Activated T-cell treated with anti-CD3 and anti-CD28 coated beads, Interleukin-2, amount 50 U/mL, for 72 hours (primary cell): ENCODE measurements around the gene MUC5AC. TPM values are rescaled to one million over a fixed set of nuclear protein-coding genes. Genes with fewer than 3 reads are reported as not detected.
"Not testable (repeated sequence)": the region's sequence is repeated elsewhere in the genome, so short reads cannot be mapped to it uniquely, and the experiment has no call there.

ENCODE experiments used
- ATAC-seq, 2 donors: fragments of 150-1000 bp; cut with Tn5 transposase; replicated peaks in 1 of 2; 2 replicates each; pipeline ENCODE4 v1.10.0; 2021; ENCODE audit warnings: moderate library complexity in 2 of 2, mild to moderate bottlenecking in 1 of 2
- DNase-seq, 2 donors: peaks; one replicate each; pipeline ENCODE4 v3.0.0; 2021 to 2022; ENCODE audit warnings: mixed read lengths in 1 of 2
- H3K27ac Mint-ChIP-seq: one replicate; pipeline ENCODE4 v1.8.0; 2022; ENCODE audit warnings: mild to moderate bottlenecking, moderate library complexity, mixed read lengths
- H3K27me3 Mint-ChIP-seq: one replicate; pipeline ENCODE4 v1.8.0; 2022; ENCODE audit warnings: low read depth, mixed read lengths
- H3K36me3 Mint-ChIP-seq, 2 donors: one replicate each; pipeline ENCODE4 v1.8.0; 2022; ENCODE audit warnings: mixed read lengths in 2 of 2, mild to moderate bottlenecking in 1 of 2; ENCODE audit not compliant: insufficient read depth in 2 of 2
- H3K4me1 Mint-ChIP-seq: one replicate; pipeline ENCODE4 v1.8.0; 2022; ENCODE audit warnings: low read depth, mixed read lengths
- H3K4me3 Mint-ChIP-seq, 2 donors: one replicate each; pipeline ENCODE4 v1.8.0; 2022; ENCODE audit warnings: mild to moderate bottlenecking in 2 of 2, mixed read lengths in 2 of 2, moderate library complexity in 2 of 2
- H3K9me3 Mint-ChIP-seq, 2 donors: one replicate each; pipeline ENCODE4 v1.8.0; 2022; ENCODE audit warnings: mixed read lengths in 2 of 2
- total RNA-seq, 2 donors: library from RNA; stranded (reverse); gene quantifications; one replicate each; pipeline ENCODE4 v1.2.3, GENCODE V29; 2022

Gene MUC5AC
- total RNA-seq, 2 donors from 2014 or later = not detected

GRCh38 chr11:1203505-1204271 lies 45.9 kb downstream of the MUC5AC start:
- Mint-ChIP-seq H3K4me1 (no peaks in the 10 kb centered on the region), H3K9me3 (no peaks in the 10 kb centered on the region), H3K27me3 (no peaks in the 10 kb centered on the region), H3K4me3 (no peak overlapping the region), H3K36me3 (no peaks in the 10 kb centered on the region), H3K27ac (no peak overlapping the region)
- no peak for ATAC-seq
- peak in 1 of 2 donors; percentile 0 for DNase-seq

- Mint-ChIP-seq H3K4me1 (no peaks in the 10 kb centered on the region), H3K4me3 (no peak overlapping the region), H3K27ac (no peak overlapping the region), H3K36me3 (no peaks in the 10 kb centered on the region), H3K27me3 (no peaks in the 10 kb centered on the region), H3K9me3 (no peaks in the 10 kb centered on the region)
- DNase-seq = no peak
- ATAC-seq = no peak
These were observed 46.8 kb downstream of the MUC5AC start for GRCh38 chr11:1204381-1205101.

- H3K27me3 Mint-ChIP-seq = no peaks in the 10 kb centered on the region
- H3K4me1 Mint-ChIP-seq = no peaks in the 10 kb centered on the region
- H3K27ac Mint-ChIP-seq = no peak overlapping the region
- peaks cover 0 to 2% of the 10 kb centered on the region in 2 donors for H3K9me3 Mint-ChIP-seq
- no peak for ATAC-seq
- no peak for DNase-seq
- no peak overlapping the region for H3K4me3 Mint-ChIP-seq
- no peaks in the 10 kb centered on the region for H3K36me3 Mint-ChIP-seq
These were observed 47.6 kb downstream of the MUC5AC start for GRCh38 chr11:1205121-1205986.

- no peaks in the 10 kb centered on the region for H3K36me3 Mint-ChIP-seq
- no peak overlapping the region for H3K4me3 Mint-ChIP-seq
- no peaks in the 10 kb centered on the region for H3K4me1 Mint-ChIP-seq
- H3K27me3 Mint-ChIP-seq = no peaks in the 10 kb centered on the region
- H3K9me3 Mint-ChIP-seq = peaks cover 0 to 3% of the 10 kb centered on the region in 2 donors
- DNase-seq = no peak
- no peak for ATAC-seq
- no peak overlapping the region for H3K27ac Mint-ChIP-seq
These were observed 48.2 kb downstream of the MUC5AC start for GRCh38 chr11:1205987-1206331.

GRCh38 chr11:1206391-1207271 lies 48.9 kb downstream of the MUC5AC start:
- Mint-ChIP-seq H3K36me3 (peaks cover 3 to 4% of the 10 kb centered on the region in 2 donors), H3K9me3 (peaks cover 5 to 9% of the 10 kb centered on the region in 2 donors), H3K27ac (no peak overlapping the region), H3K4me1 (no peaks in the 10 kb centered on the region), H3K4me3 (no peak overlapping the region), H3K27me3 (peaks cover 5% of the 10 kb centered on the region)
- ATAC-seq (no peak), DNase-seq (peak in 1 of 2 donors; percentile 0)

GRCh38 chr11:1207401-1208143 lies 49.8 kb downstream of the MUC5AC start:
- DNase-seq = no peak
- H3K4me3 Mint-ChIP-seq = no peak overlapping the region
- H3K27me3 Mint-ChIP-seq = peaks cover 6% of the 10 kb centered on the region
- no peaks in the 10 kb centered on the region for H3K4me1 Mint-ChIP-seq
- ATAC-seq = no peak
- H3K27ac Mint-ChIP-seq = no peak overlapping the region
- H3K9me3 Mint-ChIP-seq = peaks cover 9 to 10% of the 10 kb centered on the region in 2 donors
- peaks cover 5 to 7% of the 10 kb centered on the region in 2 donors for H3K36me3 Mint-ChIP-seq

GRCh38 chr11:1208144-1208393 lies 50.3 kb downstream of the MUC5AC start:
- no peak for ATAC-seq
- no peak overlapping the region for H3K4me3 Mint-ChIP-seq
- H3K27ac Mint-ChIP-seq = no peak overlapping the region
- H3K9me3 Mint-ChIP-seq = peaks cover 10 to 11% of the 10 kb centered on the region in 2 donors
- no peaks in the 10 kb centered on the region for H3K4me1 Mint-ChIP-seq
- peaks cover 6% of the 10 kb centered on the region for H3K27me3 Mint-ChIP-seq
- DNase-seq = peak in 1 of 2 donors; percentile 0
- peaks cover 7% of the 10 kb centered on the region in 2 donors for H3K36me3 Mint-ChIP-seq

GRCh38 chr11:1208394-1209261 lies 50.9 kb downstream of the MUC5AC start:
- Mint-ChIP-seq H3K27me3 (peaks cover 6% of the 10 kb centered on the region), H3K27ac (no peak overlapping the region), H3K4me1 (no peaks in the 10 kb centered on the region), H3K4me3 (no peak overlapping the region), H3K9me3 (peaks cover 11 to 12% of the 10 kb centered on the region in 2 donors), H3K36me3 (peaks cover 7 to 8% of the 10 kb centered on the region in 2 donors)
- DNase-seq = no peak
- ATAC-seq = no peak

- H3K36me3 Mint-ChIP-seq = peaks cover 7 to 8% of the 10 kb centered on the region in 2 donors
- H3K27me3 Mint-ChIP-seq = peaks cover 6% of the 10 kb centered on the region
- H3K9me3 Mint-ChIP-seq = peaks cover 12 to 14% of the 10 kb centered on the region in 2 donors
- no peak for ATAC-seq
- no peak overlapping the region for H3K4me3 Mint-ChIP-seq
- no peaks in the 10 kb centered on the region for H3K4me1 Mint-ChIP-seq
- H3K27ac Mint-ChIP-seq = no peak overlapping the region
- DNase-seq = no peak
These were observed 51.8 kb downstream of the MUC5AC start for GRCh38 chr11:1209371-1210057.

GRCh38 chr11:1211838-1212237 lies 54.1 kb downstream of the MUC5AC start:
- no peaks in the 10 kb centered on the region for H3K4me1 Mint-ChIP-seq
- peaks cover 7 to 8% of the 10 kb centered on the region in 2 donors for H3K36me3 Mint-ChIP-seq
- no peak overlapping the region for H3K4me3 Mint-ChIP-seq
- no peak for ATAC-seq
- peaks cover 6% of the 10 kb centered on the region for H3K27me3 Mint-ChIP-seq
- DNase-seq = no peak
- H3K9me3 Mint-ChIP-seq = peaks cover 12 to 14% of the 10 kb centered on the region in 2 donors
- H3K27ac Mint-ChIP-seq = no peak overlapping the region

GRCh38 chr11:1215826-1216225 lies 58.1 kb downstream of the MUC5AC start:
- H3K4me1 Mint-ChIP-seq, H3K27ac Mint-ChIP-seq, H3K36me3 Mint-ChIP-seq, H3K27me3 Mint-ChIP-seq, ATAC-seq, DNase-seq, H3K4me3 Mint-ChIP-seq: not testable (repeated sequence)
- peaks cover 10 to 14% of the 10 kb centered on the region in 2 donors for H3K9me3 Mint-ChIP-seq
